Posterior vena cava (tissue), 2 donors: Measurements from ENCODE around the gene UBE2J1. TPM values are rescaled to one million over a fixed set of nuclear protein-coding genes. Genes with fewer than 3 reads are reported as not detected.
"Not testable (repeated sequence)": the region's sequence is repeated elsewhere in the genome, so short reads cannot be mapped to it uniquely, and the experiment has no call there.

Source experiments
- DNase-seq: peaks from one replicate; pipeline ENCODE4 v3.0.0-alpha.2; 2020; ENCODE audit warnings: low spot score
- intact Hi-C, 2 donors: fragments of 100-400 bp; cut with DNase I; formaldehyde crosslinking; loops; one replicate each; pipeline versions ENCODE4 v1.14.1 to v1.14.2; 2022 to 2023
- total RNA-seq, 2 donors: library from RNA; stranded (reverse); fragmentation: NEBNext Ultra II Directional; extraction: Animal tissue kit (Norgen Biotek cat#: 25700); gene quantifications; one replicate each; pipeline ENCODE4 v1.2.1, GENCODE V29; 2021
- donor health status: DM: yes; HTN: yes; CAD: no.
- donor health status: DM: yes; HTN: yes; CAD: no.

UBE2J1 gene
- total RNA-seq, 2 donors from 2014 or later = 39.8 to 43.8 TPM

DNA sequence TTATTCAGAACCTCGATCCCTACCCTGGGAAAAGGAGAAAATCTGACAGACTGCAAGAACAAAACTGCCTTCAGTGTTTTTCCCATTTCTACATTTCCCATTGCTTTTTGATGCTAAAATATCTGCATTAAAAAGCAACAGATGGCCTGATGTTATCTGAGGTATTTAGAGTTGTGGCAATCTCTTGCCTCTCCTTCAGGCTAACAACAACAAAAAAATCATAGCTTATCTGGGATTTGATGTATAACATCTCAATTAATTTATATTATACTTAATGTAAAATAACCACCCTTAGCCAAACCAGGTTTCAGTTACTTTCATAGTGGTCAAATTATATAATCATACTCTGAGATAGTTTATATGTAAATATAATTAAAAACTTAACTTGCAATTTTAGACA lies 21.6 kb downstream of the UBE2J1 start:
- no peak for DNase-seq
- intact Hi-C loops = no loop called here

DNA sequence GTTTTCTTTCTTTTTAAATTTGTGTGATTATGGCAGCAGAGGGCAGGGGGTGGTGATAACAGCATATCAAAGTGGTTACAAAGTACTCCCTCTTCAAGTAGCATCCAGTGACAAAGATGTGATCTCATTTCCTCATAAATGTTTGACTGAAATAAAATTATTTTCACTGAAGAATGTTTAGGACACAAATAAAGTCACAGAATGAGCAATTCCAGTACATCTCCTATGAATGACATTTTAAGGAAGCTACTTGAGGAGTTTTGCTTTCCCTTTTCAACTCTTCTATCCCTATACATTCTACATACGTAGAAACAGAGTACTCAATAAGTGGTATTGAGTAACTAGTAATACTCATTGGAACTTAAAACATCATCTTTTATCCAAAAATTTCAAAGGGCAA lies 23.5 kb downstream of the UBE2J1 start:
- no peak for DNase-seq
- intact Hi-C loops = no loop called here

DNA sequence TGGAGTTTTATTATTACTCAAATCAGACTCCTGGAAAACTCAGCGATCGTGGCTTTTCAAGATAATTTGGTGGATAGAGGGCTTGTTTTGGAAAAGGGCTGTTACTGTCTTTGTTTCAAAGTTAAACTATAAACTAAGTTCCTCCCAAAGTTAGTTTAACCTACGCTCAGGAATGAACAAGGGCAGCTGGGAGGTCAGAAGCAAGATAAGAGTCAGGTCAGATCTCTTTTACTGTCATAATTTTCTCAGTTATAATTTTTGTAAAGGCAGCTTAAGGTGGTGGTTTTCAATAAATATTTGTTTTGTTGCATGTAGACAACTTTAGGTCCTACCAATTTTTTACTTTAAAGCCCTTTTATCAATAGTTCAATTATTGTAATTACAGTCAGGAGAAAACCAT lies 28.2 kb downstream of the UBE2J1 start:
- DNase-seq = no peak
- intact Hi-C loops = no loop called here

DNA sequence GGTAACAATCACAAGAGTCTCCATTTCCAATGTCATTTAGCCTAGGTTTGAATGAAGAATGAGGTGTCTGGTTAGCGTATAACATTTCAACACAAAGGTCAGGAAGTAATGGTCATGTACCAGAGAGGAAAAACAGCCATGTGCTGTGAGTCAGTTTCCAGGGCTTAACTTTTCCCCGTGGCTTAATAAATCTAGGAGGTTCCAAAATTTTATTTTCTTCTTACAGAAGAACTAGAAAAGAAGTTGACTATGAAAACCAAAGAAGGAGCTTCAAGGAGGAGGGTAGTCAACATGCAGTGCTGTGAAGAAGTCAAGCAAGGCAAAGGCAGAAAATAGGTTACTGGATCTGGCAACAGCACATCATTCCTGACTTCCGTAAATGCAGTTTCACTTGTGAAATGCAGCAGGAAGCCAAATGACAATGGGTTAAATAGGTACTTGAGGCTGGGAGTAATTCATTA lies 29.0 kb downstream of the UBE2J1 start:
- intact Hi-C loops = no loop called here
- no peak for DNase-seq

DNA sequence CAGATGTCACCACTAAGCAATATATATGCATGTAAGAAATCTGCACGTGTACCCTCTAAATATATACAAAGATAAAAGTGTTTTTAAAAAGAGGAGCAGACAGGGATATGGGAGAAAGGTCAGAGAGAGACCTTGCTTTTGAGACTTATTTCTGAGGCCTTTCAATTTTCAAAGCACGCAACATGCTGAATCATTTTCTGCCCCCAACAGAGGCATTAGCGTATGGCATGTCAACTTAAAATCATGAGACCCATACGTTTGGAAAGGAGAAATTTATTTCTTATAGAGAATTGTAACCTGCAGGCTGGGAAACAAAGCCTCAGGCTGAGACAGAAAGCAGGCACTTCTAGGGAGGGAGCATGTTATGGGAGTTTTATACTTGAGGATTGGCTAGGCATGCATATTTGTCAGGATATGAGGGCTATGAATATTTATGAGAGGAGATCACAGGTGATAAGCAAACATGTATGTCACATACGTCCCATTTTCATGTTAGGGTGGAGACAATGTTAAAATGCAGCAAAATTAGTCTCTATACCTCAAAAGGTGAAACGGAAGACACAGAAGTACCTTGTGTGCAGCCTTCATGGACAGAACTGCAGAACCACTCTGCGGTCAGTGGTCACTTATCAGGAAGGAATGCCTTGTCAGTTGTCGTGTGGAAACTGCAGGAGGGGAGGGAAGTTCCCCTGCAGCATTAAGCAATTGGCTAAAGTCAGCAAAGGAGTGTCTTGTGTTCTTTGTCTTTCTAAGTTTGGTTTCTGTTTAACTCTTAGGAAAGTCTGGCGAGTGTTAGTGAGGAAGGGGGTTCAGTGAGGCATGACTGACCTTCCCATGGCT lies 31.2 kb downstream of the UBE2J1 start:
- no peak for DNase-seq
- intact Hi-C loops = no loop called here

DNA sequence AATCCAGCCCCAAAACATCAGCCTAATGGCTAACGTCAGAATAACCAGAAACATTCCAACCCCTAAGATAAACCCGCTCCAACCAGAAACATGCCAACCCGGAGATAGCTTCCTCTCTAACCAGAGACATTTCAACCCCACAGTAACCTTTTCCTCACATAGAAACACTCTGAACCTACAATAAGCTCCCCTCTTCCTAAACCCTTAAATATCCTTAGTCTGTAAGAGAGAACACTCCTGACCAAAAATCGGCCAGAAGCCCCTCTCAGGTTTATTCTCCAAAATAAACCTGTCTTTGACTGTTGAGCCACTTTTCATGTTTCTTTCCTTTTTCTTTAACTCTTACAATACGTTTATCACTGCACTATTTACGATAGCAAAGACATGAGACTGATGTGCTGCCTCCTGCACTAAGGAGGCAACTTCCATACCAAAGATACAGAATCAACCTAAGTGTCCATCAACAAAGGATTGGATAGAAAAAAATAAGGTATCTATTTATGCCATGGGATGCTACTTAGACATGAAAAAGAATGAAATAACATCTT lies 32.4 kb downstream of the UBE2J1 start:
- DNase-seq = no peak
- intact Hi-C loops = no loop called here

DNA sequence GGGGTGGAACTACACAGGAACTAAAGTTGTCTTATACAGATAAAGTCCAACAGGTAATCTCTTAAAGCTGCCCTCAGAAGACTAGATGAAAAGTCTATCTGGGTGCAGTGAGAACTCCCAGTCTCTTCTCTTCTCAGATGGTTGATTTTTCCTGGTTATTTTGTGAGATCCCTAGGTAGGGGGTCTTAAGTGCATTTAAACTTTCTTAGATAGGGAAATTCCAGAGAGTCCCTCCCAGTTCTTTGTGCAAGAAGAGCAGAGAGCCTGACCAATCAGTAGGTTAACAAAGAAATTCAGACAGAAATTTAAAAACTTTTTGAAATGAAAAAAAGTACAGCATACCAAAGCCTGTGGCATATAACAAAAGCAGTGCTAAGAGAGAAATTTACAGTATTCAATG lies 35.5 kb downstream of the UBE2J1 start:
- no peak for DNase-seq
- intact Hi-C loops = no loop called here

DNA sequence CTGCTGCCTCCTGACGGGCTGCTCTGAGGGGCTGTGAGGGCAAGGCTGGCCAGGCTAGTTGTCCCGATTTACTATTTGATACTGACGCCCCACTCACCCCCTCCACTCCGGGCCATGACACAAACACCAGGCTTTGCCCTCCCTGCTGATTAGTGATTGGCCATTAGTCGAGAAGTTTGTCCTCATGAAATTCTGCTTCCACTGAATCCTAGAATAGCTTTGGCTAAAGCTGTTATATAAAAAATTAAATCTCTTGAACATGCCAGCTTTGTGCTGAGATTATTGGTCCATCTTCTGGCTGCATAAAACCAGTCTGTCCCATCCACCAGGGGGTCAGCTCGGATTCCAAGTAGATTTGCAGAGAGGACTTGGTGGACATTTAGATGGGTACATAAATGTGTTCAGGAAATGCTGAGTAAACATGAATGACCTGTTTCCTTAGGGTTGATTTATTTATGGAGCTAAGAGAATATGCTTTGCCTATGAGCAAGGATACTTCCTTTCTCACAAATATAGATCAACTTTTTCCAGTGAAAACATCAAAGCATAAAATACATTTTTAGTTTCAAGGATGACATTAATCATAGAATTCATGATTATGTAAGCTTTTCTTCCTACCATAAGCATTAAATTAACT lies 37.2 kb downstream of the UBE2J1 start, which contains the start of gene GABRR2:
Gene GABRR2, minus strand, starts transcription at position 51 of the 637 bp plus-strand sequence. CDS start 134 bp downstream, outside the sequence.
- DNase-seq = no peak
- intact Hi-C loops = no loop called here

DNA sequence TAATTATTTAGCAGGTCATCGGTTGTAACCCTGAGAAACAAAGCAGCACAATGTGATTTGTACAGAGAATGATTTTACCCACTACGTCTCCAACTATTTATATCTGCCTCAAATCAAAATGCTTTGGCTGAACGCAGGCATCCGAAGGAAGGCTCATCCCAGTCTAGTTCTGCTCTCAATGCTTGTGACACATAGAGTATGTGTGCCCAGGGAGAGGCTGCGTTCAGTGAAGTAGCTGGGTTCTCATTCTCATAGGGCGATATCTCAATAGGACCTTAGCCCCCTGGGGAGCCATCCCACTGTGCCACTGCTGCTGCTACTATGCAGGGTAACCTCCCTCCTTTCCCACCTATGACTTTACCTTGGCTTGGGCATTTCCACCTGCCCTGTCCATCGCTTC lies 37.8 kb downstream of the UBE2J1 start:
- intact Hi-C loops = no loop called here

DNA sequence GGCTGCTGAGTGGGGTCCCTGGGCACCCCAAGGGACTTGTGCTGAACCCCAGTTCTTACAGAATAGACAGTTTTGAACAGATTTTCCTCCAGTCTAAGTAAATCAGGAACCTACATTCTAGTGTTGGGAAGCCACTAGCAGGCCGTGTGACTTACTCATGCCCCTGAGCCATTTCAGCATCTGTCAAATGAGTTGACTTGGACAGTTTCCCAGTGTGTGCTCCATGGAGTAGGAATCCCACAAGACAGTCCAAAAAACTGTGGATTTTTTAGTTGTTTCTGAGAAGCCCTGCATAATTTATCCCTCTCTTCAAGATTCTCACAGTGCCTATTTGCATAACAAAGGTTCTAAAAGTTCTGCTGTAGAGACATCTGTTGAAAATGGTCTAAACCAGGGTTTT lies 39.5 kb downstream of the UBE2J1 start:
- intact Hi-C loops = no loop called here
- DNase-seq = no peak

More for the DNA sequence above, 37.8 kb downstream of the UBE2J1 start:
- DNase-seq = no peak

DNA sequence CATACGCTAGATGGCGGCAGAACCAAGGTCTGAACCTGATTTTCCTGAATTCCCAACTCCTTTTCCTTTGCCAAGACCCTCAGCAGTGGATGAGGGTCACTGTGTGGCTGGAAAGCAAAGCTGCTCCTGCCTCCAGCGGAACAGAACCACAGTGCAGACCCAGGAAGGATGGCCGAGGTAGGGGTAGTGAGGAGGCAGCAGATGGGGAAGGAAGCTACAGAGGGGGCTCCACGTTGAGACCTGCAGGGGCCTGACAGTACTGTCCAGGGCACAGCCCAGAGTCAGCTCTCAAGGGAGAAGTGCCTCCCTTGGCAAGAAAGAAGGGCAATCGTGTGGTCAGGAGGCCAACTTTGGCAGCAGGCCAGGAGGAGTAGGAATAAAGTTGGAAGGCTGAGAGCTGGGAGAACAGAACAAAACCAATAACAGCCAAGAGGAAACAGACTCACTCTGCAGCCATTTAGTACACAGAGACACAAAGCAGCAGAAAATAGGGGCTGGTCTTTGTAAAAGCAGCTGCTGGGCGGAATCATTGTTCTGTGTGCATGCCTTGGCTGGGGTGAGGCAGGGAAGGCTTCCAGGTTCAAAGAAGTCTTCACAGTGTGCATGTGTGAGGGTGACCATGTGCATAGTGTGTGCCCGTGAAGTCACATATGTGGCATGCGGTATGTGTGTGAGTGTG lies 40.5 kb downstream of the UBE2J1 start:
- intact Hi-C loops = no loop called here
- peak; percentile 89 for DNase-seq

DNA sequence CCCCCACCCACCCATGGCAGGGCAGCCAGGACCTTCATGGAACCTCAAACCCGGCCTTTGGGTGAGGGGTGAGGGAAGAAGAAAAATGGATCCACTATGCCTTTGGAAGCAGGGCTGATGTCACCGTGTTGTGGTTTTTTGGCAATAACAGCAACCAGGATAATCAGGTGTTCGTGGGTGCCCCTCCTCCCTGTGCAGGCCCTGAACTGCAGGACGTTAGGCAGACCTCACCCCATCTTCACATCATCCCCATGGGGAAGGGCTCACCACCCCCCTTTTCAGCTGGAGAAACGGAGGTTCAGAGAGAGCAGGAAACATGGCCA lies 41.0 kb downstream of the UBE2J1 start:
- no peak for DNase-seq
- intact Hi-C loops = no loop called here

DNA sequence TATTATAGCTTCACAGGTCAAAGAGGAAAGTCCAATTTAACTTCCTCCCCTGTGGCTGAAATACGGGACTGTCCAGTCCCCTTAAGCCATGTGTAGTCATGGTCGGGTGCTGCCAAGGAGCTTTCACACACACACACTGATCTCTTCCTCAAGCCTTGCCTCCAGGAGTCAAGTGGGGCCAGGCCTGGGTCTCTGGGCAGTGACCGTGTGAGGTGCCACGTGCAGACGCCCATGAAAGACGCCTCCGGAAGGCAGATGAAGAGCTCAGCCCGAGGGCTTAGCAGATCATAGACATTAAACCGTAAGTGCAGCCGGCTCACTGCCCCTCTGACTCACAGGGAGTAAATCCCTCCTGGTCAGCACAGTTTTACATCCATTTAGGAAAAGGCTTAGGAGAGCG lies 41.6 kb downstream of the UBE2J1 start:
- DNase-seq = no peak

DNA sequence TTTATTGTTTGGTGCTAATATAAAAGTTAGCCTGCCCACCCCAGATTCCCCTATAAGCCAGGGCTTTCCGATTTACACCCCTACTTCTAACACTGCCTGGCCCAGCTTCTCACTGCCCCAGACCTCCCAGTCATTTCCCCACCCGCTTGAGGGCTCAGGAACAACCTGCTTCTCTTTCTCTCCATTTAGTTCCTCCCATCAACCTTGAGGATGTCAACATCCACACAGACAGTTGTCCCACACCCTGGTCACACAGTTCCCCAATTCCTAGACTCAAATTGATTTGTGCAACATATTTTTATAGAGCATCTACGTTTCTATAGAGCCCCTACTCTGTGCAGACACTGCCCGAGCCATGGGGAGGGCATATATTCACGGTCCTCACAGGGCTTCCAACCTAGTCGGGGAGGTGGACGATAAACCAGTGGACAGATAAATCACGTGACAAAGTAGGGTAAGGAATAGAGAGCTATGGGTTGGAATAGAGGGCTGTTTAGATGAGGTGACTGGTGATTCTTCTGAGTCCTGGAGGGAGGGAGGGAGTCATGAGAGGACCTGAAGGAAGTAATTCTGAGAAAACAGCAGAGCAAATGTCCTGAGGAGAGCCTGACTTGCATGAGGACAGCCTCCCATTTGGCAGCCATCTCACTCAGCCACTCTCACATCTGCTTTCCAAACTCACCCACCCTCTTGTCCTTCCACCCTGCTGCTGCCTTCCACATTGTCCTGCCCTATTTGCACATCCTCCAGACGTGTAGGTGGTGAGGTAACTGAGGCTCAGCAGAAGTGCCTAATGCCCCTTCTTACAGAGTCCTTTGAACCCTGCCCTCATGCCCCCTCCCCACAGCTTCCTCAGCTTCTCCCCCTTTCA lies 43.8 kb downstream of the UBE2J1 start:
- intact Hi-C loops = no loop called here

More for the DNA sequence above, 41.6 kb downstream of the UBE2J1 start:
- intact Hi-C loops = no loop called here

DNA sequence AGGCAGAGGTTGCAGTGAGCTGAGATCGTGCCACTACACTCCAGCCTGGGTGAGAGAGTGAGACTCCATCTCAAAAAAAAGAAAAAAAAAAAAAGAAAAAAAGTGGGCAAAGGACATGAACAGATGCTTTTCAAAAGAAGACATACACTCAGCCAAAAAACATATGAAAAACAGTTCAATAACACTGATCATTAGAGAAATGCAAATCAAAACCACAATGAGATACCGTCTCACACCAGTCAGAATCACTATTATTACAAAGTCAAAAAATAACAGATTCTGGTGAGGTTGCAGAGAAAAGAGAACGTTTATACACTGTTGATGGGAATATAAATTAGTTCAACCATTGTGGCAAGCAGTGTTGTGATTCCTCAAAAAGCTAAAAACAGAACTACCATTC lies 48.0 kb downstream of the UBE2J1 start:
- DNase-seq, intact Hi-C loops: not testable (repeated sequence)

More for the DNA sequence above, 43.8 kb downstream of the UBE2J1 start:
- DNase-seq = no peak

DNA sequence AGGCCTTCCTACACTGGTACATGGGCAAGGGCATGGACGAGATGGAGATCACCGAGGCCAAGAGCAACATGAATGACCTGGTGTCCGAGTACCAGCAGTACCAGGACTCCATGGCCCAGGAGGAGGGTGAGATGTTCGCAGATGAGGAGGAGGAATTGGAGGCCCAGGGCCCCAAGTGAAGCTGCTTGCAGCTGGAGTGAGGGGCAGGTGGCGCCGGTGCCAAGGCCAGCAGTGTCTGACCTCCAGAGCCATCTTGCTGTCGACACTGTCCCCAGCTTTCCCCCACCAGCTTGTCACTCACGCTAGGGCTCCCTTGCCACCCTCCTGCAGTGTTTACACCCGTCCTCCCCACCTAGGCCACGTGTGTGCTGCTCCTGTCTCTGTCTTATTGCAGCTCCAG lies 49.6 kb downstream of the UBE2J1 start:
- intact Hi-C loops = no loop called here
- no peak for DNase-seq

DNA sequence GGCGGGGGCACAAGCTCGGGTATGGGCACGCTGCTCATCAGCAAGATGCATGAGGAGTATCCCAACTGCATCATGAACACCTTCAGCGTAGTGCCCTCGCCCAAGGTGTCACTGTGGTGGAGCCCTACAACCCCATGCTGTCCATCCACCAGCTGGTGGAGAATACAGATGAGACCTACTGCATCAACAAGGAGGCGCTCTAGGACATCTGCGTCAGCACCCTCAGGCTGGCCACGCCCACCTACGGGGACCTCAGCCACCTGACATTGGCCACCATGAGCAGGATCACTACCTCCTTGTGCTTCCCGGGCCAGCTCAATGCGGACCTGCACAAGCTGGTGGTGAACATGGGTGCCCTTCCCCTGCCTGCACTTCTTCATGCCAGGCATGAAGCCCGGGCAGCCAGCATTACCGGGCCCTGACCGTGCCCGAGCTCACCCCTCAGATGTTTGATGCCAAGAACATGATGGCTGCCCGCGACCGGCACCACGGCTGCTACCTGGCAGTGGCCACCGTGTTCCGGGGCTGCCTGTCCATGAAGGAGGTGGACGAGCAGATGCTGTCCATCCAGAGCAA lies 50.2 kb downstream of the UBE2J1 start:
- intact Hi-C loops = no loop called here
- no peak for DNase-seq

DNA sequence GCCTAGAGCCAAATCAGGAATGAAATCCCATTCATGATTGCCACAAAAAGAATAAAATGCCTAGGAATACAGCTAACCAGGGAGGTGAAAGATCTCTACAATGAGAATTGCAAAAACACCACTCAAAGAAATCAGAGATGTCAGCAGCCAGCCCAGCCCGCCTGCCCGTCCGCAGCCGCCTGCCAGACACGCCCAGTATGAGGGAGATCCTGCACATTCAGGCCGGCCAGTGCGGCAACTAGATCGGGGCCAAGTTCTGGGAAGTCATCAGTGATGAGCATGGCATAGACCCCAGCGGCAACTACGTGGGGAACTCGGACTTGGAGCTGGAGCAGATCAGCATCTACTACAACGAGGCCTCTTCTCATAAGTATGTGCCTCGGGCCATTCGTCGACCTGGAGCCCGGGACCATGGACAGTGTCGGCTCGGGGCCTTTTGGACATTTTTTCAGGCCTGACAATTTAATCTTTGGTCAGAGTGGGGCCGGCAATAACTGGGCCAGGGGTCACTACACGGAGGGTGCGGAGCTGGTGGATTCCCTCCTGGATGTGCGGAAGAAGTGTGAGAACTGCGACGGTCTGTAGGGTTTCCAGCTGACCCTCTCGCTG lies 50.8 kb downstream of the UBE2J1 start:
- intact Hi-C loops = no loop called here
- DNase-seq = no peak
